NCI-H82 treated with DMSO at 0.1 percent for 48 hours (cell line): ENCODE results near the gene CRX.
"Not testable (repeated sequence)": the region's sequence is repeated elsewhere in the genome, so short reads cannot be mapped to it uniquely, and the experiment has no call there.

Experiments
- DNase-seq: peaks from one replicate; lab custom pipeline; 2025; ENCODE audit not compliant: unreplicated experiment; lab: John Stamatoyannopoulos, UW

Gene CRX

GRCh38 chr19:47803148-47803547 is 18.6 kb upstream of the CRX start:
- not testable (repeated sequence) for DNase-seq

- not testable (repeated sequence) for DNase-seq
Observed at GRCh38 chr19:47803671-47804070, 18.1 kb upstream of the CRX start.

GRCh38 chr19:47804451-47804850 is 17.3 kb upstream of the CRX start, which contains the start of gene TPRX1:
Gene TPRX1 (minus strand): TSS chr19:47804551. CDS start chr19:47804539, 12 bp downstream.
- DNase-seq, result not testable (repeated sequence)

- DNase-seq, result no peak
Observed at GRCh38 chr19:47805313-47805712, 16.4 kb upstream of the CRX start.

- no peak for DNase-seq
Observed at GRCh38 chr19:47806435-47806834, 15.3 kb upstream of the CRX start.

GRCh38 chr19:47813304-47813994 is 8.3 kb upstream of the CRX start:
- DNase-seq, result peak; percentile 99

- no peak for DNase-seq
Observed at GRCh38 chr19:47813995-47814328, 7.8 kb upstream of the CRX start.

GRCh38 chr19:47816270-47816669 is 5.5 kb upstream of the CRX start:
- DNase-seq, result not testable (repeated sequence)

GRCh38 chr19:47818221-47818620 is 3.5 kb upstream of the CRX start:
- not testable (repeated sequence) for DNase-seq

GRCh38 chr19:47819858-47820257 is 1.9 kb upstream of the CRX start:
- peak; percentile 97 for DNase-seq

GRCh38 chr19:47820410-47820809 is 1.3 kb upstream of the CRX start:
- DNase-seq, result peak; percentile 66

- no peak for DNase-seq
Observed at GRCh38 chr19:47824396-47824795, 2.7 kb downstream of the CRX start.

- peak; percentile 83 for DNase-seq
Observed at GRCh38 chr19:47826800-47827199, 5.1 kb downstream of the CRX start.

- no peak for DNase-seq
Observed at GRCh38 chr19:47832723-47833122, 11.0 kb downstream of the CRX start.

GRCh38 chr19:47836038-47836437 is 14.3 kb downstream of the CRX start:
- DNase-seq, result no peak

- DNase-seq, result no peak
Observed at GRCh38 chr19:47839411-47839810, 17.7 kb downstream of the CRX start.

GRCh38 chr19:47839913-47840312 is 18.2 kb downstream of the CRX start:
- peak; percentile 73 for DNase-seq

- DNase-seq, result peak; percentile 81
Observed at GRCh38 chr19:47842941-47843340, 21.2 kb downstream of the CRX start.

- DNase-seq, result no peak
Observed at GRCh38 chr19:47848425-47848822, 26.7 kb downstream of the CRX start.

GRCh38 chr19:47848823-47849473 is 27.2 kb downstream of the CRX start:
- peak; percentile 100 for DNase-seq

GRCh38 chr19:47853003-47853402 is 31.3 kb downstream of the CRX start:
- no peak for DNase-seq

- DNase-seq, result no peak
Observed at GRCh38 chr19:47854459-47854858, 32.7 kb downstream of the CRX start.

- not testable (repeated sequence) for DNase-seq
Observed at GRCh38 chr19:47858231-47858630, 36.5 kb downstream of the CRX start.
